HEK293T (cell line): ENCODE measurements around the gene PDXK.
A peak's percentile ranks its signal among the peaks of the same experiment; 100 is the strongest.

Source experiments
- CTCF ChIA-PET: fragments of 350-600 bp; formaldehyde crosslinking; extraction: SDS; loops from one replicate; lab custom pipeline; 2021; ENCODE audit warnings: antibody characterized with exemption, inconsistent platforms; lab: Yijun Ruan, JAX
- POLR2A ChIA-PET: fragments of 350-600 bp; formaldehyde crosslinking; extraction: SDS; loops from one replicate; lab custom pipeline; 2020; ENCODE audit warnings: antibody characterized with exemption, inconsistent platforms; lab: Yijun Ruan, JAX
- DNase-seq: peaks from one replicate; pipeline ENCODE4 v3.0.0; 2012; ENCODE audit warnings: mixed read lengths; ENCODE audit errors: extremely low spot score
- ARNT ChIP-seq: fragments of 450-650 bp; IDR thresholded peaks from 2 replicates; pipeline ENCODE4 v1.6.1; 2017; ENCODE audit warnings: mild to moderate bottlenecking
- BHLHE40 ChIP-seq: fragments of 450-650 bp; IDR thresholded peaks from 2 replicates; pipeline ENCODE4 v1.6.1; 2016; ENCODE audit warnings: mild to moderate bottlenecking, moderate library complexity, borderline replicate concordance
- CTBP1 ChIP-seq: fragments of 450-650 bp; IDR thresholded peaks from 2 replicates; pipeline ENCODE4 v1.6.1; 2016; ENCODE audit warnings: borderline replicate concordance
- ELF4 ChIP-seq: fragments of 450-650 bp; IDR thresholded peaks from 2 replicates; pipeline ENCODE4 v1.6.1; 2017; ENCODE audit warnings: antibody characterized with exemption
- FOXA1 ChIP-seq: fragments of 450-650 bp; IDR thresholded peaks from 2 replicates; pipeline ENCODE4 v1.6.1; 2016; ENCODE audit warnings: mild to moderate bottlenecking
- FOXK2 ChIP-seq: fragments of 450-650 bp; IDR thresholded peaks from 2 replicates; pipeline ENCODE4 v1.6.1; 2016; ENCODE audit warnings: mild to moderate bottlenecking
- FOXM1 ChIP-seq: fragments of 450-650 bp; IDR thresholded peaks from 2 replicates; pipeline ENCODE4 v1.6.1; 2017; ENCODE audit warnings: mild to moderate bottlenecking, borderline replicate concordance
- HDGF ChIP-seq: fragments of 450-650 bp; IDR thresholded peaks from 2 replicates; pipeline ENCODE4 v1.6.1; 2017; ENCODE audit warnings: antibody characterized with exemption, borderline replicate concordance
- L3MBTL2 ChIP-seq: fragments of 450-650 bp; conservative IDR thresholded peaks from 2 replicates; pipeline ENCODE4 v1.6.1; 2016; ENCODE audit warnings: mild to moderate bottlenecking
- LEF1 ChIP-seq: fragments of 450-650 bp; IDR thresholded peaks from 2 replicates; pipeline ENCODE4 v1.6.1; 2017; ENCODE audit warnings: mild to moderate bottlenecking, borderline replicate concordance
- NFRKB ChIP-seq: fragments of 450-650 bp; IDR thresholded peaks from 2 replicates; pipeline ENCODE4 v1.6.1; 2016; ENCODE audit warnings: mild to moderate bottlenecking, moderate library complexity
- SP1 ChIP-seq: fragments of 450-650 bp; IDR thresholded peaks from 2 replicates; pipeline ENCODE4 v1.6.1; 2017
- SUZ12 ChIP-seq: fragments of 450-650 bp; IDR thresholded peaks from 2 replicates; pipeline ENCODE4 v1.6.1; 2016; ENCODE audit warnings: mild to moderate bottlenecking
- TARDBP ChIP-seq: fragments of 450-650 bp; IDR thresholded peaks from 2 replicates; pipeline ENCODE4 v1.6.1; 2016
- ZNF384 ChIP-seq: fragments of 450-650 bp; IDR thresholded peaks from 2 replicates; pipeline ENCODE4 v1.6.1; 2016
- TF ChIP-seq, protein P1 (sequence below): fragments of 450-650 bp; IDR thresholded peaks from 2 replicates; pipeline ENCODE4 v1.6.1; 2016

The PDXK gene

DNA sequence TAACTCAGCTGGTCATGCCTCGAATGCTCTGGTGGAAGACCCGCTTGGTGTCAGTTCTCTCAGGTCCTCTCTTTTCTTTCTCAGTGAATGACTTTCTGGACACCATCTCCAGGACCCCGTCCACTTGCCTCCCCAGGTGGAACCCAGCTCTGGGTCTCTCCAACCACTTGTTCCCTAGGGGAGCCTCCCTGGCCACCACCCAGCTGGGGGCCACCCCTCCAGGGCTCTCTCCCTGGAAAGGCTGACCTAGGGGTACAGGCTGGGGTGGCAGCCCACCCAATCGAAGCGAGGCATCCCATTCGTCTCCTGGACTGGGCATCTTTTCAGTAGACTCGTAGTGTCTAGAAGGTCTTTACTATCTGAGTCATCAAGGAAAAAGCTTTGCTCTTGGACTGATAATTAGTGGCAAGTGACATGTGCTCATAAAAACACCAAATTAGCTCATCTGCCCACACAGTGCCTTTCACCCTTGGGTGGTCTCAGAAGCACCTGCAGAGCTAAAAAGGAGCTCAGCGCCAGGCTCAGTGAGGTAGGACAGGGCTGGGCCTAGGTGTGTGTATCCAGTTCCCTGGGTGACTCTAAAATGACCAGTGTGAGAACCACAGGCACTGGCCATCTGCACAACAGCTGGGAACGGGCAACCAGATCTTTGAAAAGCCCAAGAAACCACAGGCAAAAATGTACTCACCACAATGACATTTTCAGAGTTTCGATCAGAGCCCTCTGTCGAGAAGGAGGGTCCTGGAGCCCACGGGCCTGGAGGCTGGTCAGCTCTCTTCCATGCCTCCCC, 2.4 kb upstream of the PDXK start:
- DNase-seq = no peak
- POLR2A ChIA-PET = interaction anchor here (1.5 kb wide), 1 partner anchor 12 kb away, joined by 11 read pairs; no protein-coding TSS in a partner anchor
- CTCF ChIA-PET = no interaction called here
- no peak for TF ChIP-seq BHLHE40
- TF ChIP-seq TARDBP = no peak
- TF ChIP-seq ZNF384 = no peak
- TF ChIP-seq CTBP1 = no peak
- TF ChIP-seq FOXM1 = no peak
- no peak for TF ChIP-seq L3MBTL2
- no peak for TF ChIP-seq ELF4
- no peak for TF ChIP-seq FOXK2
- TF ChIP-seq, protein P1, sequence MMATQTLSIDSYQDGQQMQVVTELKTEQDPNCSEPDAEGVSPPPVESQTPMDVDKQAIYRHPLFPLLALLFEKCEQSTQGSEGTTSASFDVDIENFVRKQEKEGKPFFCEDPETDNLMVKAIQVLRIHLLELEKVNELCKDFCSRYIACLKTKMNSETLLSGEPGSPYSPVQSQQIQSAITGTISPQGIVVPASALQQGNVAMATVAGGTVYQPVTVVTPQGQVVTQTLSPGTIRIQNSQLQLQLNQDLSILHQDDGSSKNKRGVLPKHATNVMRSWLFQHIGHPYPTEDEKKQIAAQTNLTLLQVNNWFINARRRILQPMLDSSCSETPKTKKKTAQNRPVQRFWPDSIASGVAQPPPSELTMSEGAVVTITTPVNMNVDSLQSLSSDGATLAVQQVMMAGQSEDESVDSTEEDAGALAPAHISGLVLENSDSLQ = no peak
- TF ChIP-seq SP1 = no peak
- TF ChIP-seq HDGF = no peak
- no peak for TF ChIP-seq SUZ12
- no peak for TF ChIP-seq ARNT
- TF ChIP-seq NFRKB = no peak

- ChIA-PET POLR2A (interaction anchor here (1.2 to 1.5 kb wide), 2 partner anchors 11 to 12 kb away, joined by 6 to 11 read pairs; no protein-coding TSS in a partner anchor), CTCF (no interaction called here)
- TF ChIP-seq FOXA1 = no peak
- no peak for TF ChIP-seq LEF1
- TF ChIP-seq, protein P1 = no peak
- no peak for TF ChIP-seq TARDBP
- DNase-seq = no peak
Observed at GRCh38 chr21:43717166-43717853, 1.6 kb upstream of the PDXK start.

- no peak for DNase-seq
- ChIA-PET POLR2A (interaction anchor here (1.2 kb wide), 1 partner anchor 11 kb away, joined by 6 read pairs; no protein-coding TSS in a partner anchor), CTCF (no interaction called here)
- no peak for TF ChIP-seq ARNT
- TF ChIP-seq, protein P1 = no peak
- no peak for TF ChIP-seq NFRKB
- TF ChIP-seq ZNF384 = no peak
- no peak for TF ChIP-seq LEF1
- TF ChIP-seq HDGF = 0 out of 2 replicates have a peak, but pooled peaks have one; percentile 85
Observed at GRCh38 chr21:43717967-43718871, 710 bp upstream of the PDXK start.

- CTCF ChIA-PET = no interaction called here
- TF ChIP-seq FOXM1 = no peak
- TF ChIP-seq CTBP1 = no peak
- no peak for TF ChIP-seq SUZ12
- TF ChIP-seq FOXK2 = no peak
- TF ChIP-seq TARDBP = no peak
- no peak for TF ChIP-seq ELF4
- no peak for TF ChIP-seq L3MBTL2
- no peak for TF ChIP-seq FOXA1
- POLR2A ChIA-PET = interaction anchor here (0.7 to 2.1 kb wide), 5 partner anchors 8 to 70 kb away, joined by 3 to 44 read pairs (median 3); no protein-coding TSS in a partner anchor
- DNase-seq = no peak
Observed at GRCh38 chr21:43719748-43720538, 1.0 kb downstream of the PDXK start.

GRCh38 chr21:43720539-43721166, 1.7 kb downstream of the PDXK start:
- ChIA-PET POLR2A (interaction anchor here (1.3 to 2.1 kb wide), 3 partner anchors 8 to 69 kb away, joined by 3 to 44 read pairs (median 4); no protein-coding TSS in a partner anchor), CTCF (no interaction called here)
- DNase-seq = no peak
- TF ChIP-seq SUZ12 (no peak), LEF1 (no peak), FOXM1 (no peak), HDGF (no peak), NFRKB (no peak), L3MBTL2 (no peak), FOXK2 (no peak), FOXA1 (no peak), SP1 (no peak), ELF4 (no peak), CTBP1 (no peak), BHLHE40 (no peak)
